Erythroblast (primary cell): ENCODE measurements around the gene POLN.
"Not testable (repeated sequence)": the region's sequence is repeated elsewhere in the genome, so short reads cannot be mapped to it uniquely, and the experiment has no call there.

Source experiments
- DNase-seq, 2 experiments: peaks; one replicate each; lab custom pipeline; 2025; lab: John Stamatoyannopoulos, UW
- GATA1 ChIP-seq: IDR thresholded peaks from 2 replicates; pipeline ENCODE4 v1.6.1; 2011; ENCODE audit warnings: low read depth, mild to moderate bottlenecking, control low read depth, low read length, moderate library complexity
- POLR2A ChIP-seq: IDR thresholded peaks from 2 replicates; pipeline ENCODE4 v1.6.1; 2011; ENCODE audit warnings: mild to moderate bottlenecking, low read length

POLN gene

DNA sequence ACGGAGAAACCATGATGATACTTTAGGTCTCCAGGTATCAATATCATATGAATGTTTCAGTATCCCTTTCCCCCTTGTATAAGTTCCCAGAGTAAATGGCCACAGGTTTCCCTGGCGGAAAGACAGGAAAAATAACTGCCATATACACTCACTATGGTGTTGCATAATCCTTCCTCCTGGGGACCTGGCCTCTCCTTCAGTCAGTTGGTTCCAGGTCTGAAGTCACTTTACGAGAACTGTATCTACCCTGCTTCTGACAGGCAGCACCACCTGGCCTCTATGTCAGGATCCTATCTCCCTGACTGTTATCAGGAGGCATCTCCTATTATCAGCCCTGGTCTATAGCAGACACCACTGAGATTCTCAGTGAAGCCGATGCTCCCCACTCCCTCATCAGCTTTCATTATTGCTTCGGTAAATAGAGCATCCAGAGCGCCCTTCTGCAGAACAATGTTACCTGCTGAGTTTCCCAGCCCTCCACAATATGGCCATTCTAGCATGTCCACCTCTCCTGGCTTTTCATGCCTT is 22.6 kb downstream of the POLN start:
- DNase-seq: no peak
- TF ChIP-seq GATA1 (no peak), POLR2A (no peak)

DNA sequence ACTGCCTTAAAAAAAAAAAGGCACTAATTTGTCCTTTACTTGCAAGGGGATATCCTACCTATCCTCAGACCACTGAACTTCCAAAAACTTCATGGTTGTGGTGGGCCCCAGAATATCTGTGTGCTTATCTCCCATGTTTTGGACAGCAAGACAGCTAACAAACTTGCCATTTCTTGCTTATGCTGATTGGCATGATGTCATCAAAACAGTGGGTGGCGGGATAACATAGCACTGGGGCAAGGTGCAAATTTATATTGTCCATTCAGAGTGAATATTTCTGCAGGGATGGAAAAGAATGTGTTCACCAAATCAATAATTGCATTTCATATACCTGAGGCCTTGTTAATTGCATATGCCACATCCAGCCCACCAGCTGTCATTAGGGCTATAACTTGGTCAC is 23.5 kb downstream of the POLN start:
- TF ChIP-seq GATA1: no peak
- DNase-seq: no peak

DNA sequence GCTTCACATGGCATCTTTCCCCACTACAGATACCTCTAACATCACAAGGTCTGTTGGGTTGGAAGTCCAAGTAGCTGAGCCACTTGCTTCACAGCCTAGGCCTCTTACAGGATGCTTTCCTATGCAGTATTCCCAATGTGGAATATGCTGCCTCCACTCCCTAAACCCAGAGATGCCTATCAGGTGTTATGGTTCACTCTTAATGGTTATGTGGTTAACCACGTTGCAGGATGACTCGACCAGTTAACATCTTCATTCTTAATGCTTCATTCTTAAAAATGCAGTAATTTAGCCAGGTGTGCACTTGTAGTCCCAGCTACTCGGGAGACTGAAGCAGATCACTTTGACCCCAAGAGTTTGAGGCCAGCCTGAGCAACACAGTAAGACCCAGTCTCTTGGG is 24.2 kb downstream of the POLN start:
- no peak for DNase-seq
- TF ChIP-seq POLR2A (no peak), GATA1 (no peak)

DNA sequence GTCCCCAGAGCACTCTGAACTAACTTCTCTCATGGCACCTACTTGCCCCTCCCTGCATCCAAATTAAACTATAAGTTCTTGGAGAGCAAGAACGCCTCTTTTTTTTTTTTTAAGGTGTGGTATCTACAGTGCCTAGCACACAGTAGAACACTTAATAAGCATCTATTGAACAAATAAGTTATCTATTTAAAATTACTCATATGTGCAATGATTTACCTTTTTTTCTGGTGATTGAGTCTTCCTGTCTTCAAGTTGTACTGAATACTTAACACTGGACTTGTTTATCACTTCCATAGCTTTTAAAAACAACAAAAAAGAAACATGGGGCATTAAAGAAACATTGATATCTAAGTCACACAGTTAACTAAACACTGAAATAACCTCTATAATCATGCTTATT is 29.1 kb downstream of the POLN start:
- no peak for DNase-seq
- TF ChIP-seq POLR2A (no peak), GATA1 (no peak)

DNA sequence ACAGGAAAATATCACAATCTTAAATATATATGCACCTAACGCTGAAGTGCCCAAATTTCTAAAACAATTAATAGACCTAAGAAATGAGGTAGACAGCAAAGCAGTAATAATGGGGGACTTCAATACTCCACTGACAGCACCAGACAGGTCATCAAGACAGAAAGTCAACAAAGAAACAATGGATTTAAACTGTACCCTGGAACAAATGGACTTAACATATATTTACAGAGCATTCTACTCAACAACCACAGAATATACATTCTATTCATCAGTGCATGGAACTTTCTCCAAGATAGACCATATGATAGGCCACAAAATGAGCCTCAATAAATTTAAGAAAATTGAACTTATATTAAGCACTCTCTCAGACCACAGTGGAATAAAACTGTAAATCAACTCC is 39.1 kb downstream of the POLN start:
- not testable (repeated sequence) for DNase-seq

DNA sequence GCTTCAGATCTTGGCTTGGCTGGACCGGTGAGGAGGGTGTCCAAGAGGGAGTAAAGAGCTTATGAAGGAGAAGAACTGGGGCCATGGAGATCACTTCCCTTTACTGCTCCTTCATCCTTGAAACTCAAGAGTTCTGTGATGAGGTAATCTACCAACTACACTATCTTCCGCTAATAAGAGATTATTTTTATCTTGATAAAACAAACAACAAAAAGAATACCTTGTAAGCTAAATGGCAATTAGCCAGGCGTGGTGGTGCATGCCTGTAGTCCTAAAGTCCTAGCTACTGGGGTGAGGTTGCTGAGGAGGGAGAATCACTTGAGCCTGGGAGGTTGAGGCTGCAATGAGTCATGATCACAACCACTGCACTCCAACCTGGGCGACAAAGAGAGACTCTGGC is 47.4 kb downstream of the POLN start:
- no peak for TF ChIP-seq POLR2A
- DNase-seq: no peak

DNA sequence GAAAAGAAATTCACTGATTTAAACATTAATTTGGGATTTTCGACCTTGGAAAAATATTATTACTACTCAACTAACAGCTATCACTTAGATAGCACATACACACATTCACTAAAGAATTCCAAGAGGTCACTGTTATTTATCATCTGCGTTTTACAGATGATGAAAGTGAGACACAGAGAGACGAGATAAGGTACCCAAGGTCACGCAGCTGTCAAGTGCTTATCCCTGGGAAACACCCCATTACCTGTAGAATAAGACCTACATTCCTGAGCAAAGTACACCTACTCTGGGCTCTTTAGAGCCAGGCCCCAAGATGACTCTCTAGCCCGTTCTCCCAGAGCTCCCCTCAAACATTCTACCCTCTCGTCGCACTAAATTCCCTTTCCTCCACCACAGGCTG is 48.6 kb downstream of the POLN start:
- DNase-seq: no peak
- TF ChIP-seq GATA1 (no peak), POLR2A (no peak)

DNA sequence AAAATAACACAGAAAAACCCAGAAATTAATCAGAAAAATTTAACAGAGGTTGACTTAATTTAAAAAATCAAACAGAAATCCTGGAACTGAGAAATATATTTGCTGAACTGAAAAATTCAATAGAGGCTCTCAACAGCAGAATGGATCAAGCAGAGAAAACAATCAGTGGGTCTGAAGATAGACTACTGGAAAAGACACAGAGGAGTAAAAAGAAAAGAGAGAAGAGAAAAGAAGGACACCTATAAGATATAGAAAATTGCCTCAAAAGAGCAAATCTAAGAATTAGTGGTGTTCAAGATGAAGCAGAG is 55.1 kb downstream of the POLN start:
- no peak for TF ChIP-seq GATA1
- TF ChIP-seq POLR2A: no peak
- DNase-seq: no peak

DNA sequence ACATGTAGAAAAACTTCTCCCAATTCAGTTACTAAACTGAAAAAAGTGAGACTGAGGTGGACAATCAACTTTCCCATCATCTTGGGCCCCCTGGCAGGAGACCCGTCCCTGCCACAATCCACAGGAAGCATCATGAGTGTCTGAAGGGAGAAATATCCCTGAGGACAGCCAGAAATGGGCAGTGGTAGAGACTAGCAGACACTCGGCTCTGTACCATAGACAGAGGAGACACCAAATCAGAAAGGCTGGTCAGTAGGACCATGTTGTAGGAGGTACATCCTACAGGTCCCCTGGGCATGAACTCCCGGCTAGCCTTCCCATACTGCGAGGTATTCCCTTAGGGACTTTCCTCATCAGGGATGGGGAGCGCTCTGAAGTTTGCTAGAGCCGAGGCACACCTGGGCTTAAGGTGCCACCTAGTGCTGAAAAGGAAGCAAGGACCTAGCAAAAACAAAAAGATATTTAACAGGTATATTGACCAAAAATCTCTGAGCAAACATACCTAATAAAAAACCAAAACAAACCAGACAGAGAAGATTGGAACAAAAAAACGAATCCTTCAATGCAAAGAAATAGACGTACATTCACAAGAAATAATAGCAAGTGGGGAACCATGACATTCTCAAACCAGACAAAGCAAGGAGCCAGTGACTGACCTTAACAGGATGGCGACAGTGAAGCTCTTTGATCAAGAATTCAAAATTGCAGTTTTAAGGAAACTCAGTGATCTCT is 55.6 kb downstream of the POLN start:
- DNase-seq: no peak

DNA sequence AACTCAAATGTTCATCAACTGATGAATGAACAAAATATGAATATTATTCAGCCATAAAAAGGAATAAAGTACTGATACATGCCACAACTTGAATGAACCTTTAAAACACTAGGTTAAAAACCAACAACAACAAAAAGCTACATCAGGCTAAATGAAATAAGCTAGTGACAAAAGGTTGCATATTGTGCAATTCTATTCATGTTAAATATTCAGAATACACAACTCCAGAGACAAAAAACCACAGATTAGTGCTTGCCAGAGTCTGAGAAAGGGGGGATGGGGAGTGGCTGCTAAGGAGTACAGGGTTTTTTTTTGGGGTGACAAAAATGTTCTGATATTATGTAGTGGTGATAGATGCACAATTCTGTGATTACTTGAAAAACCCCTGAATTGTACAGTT is 58.5 kb downstream of the POLN start:
- no peak for DNase-seq

More for the DNA sequence above, 55.6 kb downstream of the POLN start:
- TF ChIP-seq GATA1: no peak

DNA sequence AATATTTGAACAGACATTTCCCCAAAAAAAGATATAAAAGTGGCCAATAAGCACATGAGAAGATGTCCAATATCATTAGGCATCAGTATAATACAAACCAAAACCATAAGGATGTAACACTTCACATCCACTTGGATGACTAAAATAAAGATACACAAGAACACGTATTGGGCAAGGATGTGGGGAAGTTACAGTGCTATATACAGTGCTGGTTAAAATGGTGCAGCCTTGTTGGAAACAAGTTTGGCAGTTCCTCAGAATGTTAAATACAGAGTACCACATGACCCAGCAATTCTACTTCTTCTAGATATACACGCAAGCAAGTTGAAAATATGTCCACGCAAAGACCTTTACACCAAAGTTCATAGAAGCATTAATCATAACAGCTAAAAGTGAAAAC is 58.9 kb downstream of the POLN start:
- DNase-seq: no peak
- TF ChIP-seq GATA1 (no peak), POLR2A (no peak)

More for the DNA sequence above, 58.5 kb downstream of the POLN start:
- TF ChIP-seq POLR2A (no peak), GATA1 (no peak)

DNA sequence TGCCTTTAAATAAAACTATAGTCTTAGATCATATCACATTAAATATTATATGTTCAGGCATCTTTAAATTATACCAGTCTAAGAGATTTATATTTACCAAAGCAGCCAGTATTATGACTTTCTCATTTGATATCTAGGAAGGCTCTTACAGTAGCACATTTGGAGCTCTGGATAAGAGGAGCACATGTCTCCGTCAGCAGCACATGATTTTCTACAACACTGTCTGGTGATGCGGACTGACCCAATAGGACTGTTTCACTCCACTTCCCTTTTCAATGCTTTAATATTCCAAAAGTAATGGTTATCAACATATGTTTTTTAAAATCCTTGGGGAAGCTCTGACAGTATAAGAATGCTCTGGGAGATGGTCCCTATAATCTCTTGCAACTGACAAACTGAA is 61.5 kb downstream of the POLN start:
- no peak for DNase-seq
- TF ChIP-seq GATA1: no peak
- TF ChIP-seq POLR2A: no peak

DNA sequence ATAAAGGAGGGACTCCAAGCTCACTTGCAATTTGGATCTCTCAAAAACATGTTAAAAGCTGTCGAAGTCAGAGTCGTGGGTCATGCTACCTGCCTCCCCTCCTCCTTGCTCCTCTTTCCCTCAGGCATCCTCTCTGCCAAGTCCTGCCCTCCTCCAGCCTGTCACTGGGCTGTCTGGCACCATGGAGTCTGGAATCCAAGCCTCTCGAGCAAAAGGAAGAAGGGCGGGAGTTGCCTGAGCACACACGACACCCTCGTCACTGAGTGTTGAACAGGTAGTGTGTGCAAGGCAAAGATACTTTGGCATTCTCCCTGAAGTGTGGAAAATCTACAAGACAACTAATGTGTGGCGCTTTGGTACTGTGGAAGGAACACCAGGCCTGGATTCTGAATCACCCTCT is 62.2 kb downstream of the POLN start:
- TF ChIP-seq POLR2A (no peak), GATA1 (no peak)
- no peak for DNase-seq

DNA sequence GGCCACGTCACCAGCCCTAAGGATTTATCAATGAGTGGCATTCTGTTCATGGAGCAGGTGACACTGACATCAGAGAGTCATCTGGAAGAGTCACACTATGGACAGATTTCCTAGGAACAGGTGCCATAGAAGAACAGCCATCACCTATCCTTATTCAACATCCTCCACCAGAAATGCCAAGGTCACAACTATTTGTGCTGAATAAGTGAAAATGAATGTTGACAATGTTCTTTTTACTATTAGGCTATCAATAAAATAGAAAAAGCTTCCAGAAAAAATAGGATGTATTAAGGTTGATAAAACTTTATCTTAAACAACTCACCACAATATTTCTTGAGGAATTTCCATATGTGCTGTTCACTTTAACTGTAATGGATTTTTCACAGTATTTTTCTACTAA is 62.9 kb downstream of the POLN start:
- no peak for DNase-seq
- TF ChIP-seq GATA1 (no peak), POLR2A (no peak)

DNA sequence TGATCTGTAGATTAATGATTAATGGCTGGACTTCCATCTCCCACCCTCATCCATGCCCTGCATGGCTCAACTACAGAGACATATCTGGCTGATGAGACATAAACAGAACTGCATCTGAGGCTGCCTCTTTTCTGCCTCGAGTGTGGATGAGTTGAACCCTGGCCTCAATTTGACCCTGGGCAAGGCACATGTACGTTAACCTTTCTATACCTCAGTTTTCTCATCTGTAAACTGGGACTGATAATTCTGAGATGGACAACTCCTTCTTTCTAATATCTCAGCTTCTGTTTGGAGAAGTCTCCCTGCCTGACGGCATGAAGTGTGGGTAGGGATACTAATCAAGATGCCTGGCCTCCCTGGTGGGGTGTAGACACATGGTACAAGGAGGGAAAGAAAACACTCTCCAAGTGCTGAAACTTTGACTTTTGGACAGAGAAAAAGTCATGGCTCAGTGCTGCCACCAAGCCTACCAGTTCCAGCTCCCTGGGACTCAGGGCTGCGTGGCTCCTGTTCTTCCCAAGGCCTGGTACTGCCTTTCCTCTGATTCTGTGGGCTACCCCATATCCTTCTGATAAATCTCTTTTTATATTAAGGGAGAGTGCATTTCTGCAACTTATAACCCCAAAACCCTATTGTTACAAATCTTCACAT is 64.4 kb downstream of the POLN start:
- no peak for DNase-seq
- TF ChIP-seq POLR2A: no peak
- TF ChIP-seq GATA1: no peak
